HepG2 (cell line): ENCODE results near the gene EEF1AKMT3. TPM values are rescaled to one million over a fixed set of nuclear protein-coding genes. Genes with fewer than 3 reads are reported as not detected.
A peak's percentile ranks its signal among the peaks of the same experiment; 100 is the strongest.

Experiments
- AFF4 ChIP-seq: sonication (generic); formaldehyde crosslinking; IDR thresholded peaks from 2 replicates; pipeline ENCODE4 v1.4.0; 2020; ENCODE audit warnings: missing genetic modification reagents
- ARID5B ChIP-seq: IDR thresholded peaks from 2 replicates; pipeline ENCODE4 v1.4.0; 2020; ENCODE audit warnings: mild to moderate bottlenecking, missing genetic modification reagents
- EEA1 ChIP-seq: sonication (generic); formaldehyde crosslinking; IDR thresholded peaks from 2 replicates; pipeline ENCODE4 v1.5.1; 2020; ENCODE audit warnings: mild to moderate bottlenecking, missing genetic modification reagents, borderline replicate concordance
- FOXO1 ChIP-seq: sonication (generic); formaldehyde crosslinking; IDR thresholded peaks from 2 replicates; pipeline ENCODE4 v1.4.0; 2020; ENCODE audit warnings: missing genetic modification reagents
- HOXA9 ChIP-seq: sonication (generic); formaldehyde crosslinking; IDR thresholded peaks from 2 replicates; pipeline ENCODE4 v1.8.1; 2022; ENCODE audit warnings: missing genetic modification reagents, mild to moderate bottlenecking, moderate library complexity, borderline replicate concordance
- ISL2 ChIP-seq: sonication (generic); formaldehyde crosslinking; IDR thresholded peaks from 2 replicates; pipeline ENCODE4 v1.5.0; 2020; ENCODE audit warnings: missing genetic modification reagents
- KDM5B ChIP-seq: sonication (generic); formaldehyde crosslinking; IDR thresholded peaks from 2 replicates; pipeline ENCODE4 v1.4.0; 2020; ENCODE audit warnings: missing genetic modification reagents, mild to moderate bottlenecking, borderline replicate concordance
- PAF1 ChIP-seq: IDR thresholded peaks from 2 replicates; pipeline ENCODE4 v1.6.1; 2016; ENCODE audit warnings: missing genetic modification reagents, missing compliant biosample characterization
- SP2 ChIP-seq: sonication (generic); formaldehyde crosslinking; IDR thresholded peaks from 2 replicates; pipeline ENCODE4 v1.5.1; 2020; ENCODE audit warnings: mild to moderate bottlenecking, missing genetic modification reagents
- SRSF1 ChIP-seq: fragments of 200-400 bp; formaldehyde crosslinking; optimal IDR thresholded peaks from 2 replicates; pipeline ENCODE3; 2017; ENCODE audit warnings: mild to moderate bottlenecking, low read depth, low read length, moderate library complexity
- THAP11 ChIP-seq: IDR thresholded peaks from 2 replicates; pipeline ENCODE4 v1.6.1; 2016; ENCODE audit warnings: missing biosample characterization, missing genetic modification reagents
- USF2 ChIP-seq, 2 experiments: sonication (generic) in 1 of 2; formaldehyde crosslinking in 1 of 2; IDR thresholded peaks; 2 replicates each; pipeline versions ENCODE4 v1.5.1 to v1.6.1; 2011 to 2020; ENCODE audit warnings: borderline replicate concordance in 1 of 2, low read depth in 1 of 2, low read length in 1 of 2, mild to moderate bottlenecking in 1 of 2, missing genetic modification reagents in 1 of 2, moderate library complexity in 1 of 2
- ZIK1 ChIP-seq: sonication (generic); formaldehyde crosslinking; IDR thresholded peaks from 2 replicates; pipeline ENCODE4 v1.5.0; 2020; ENCODE audit warnings: mild to moderate bottlenecking, low read depth, missing genetic modification reagents, borderline replicate concordance
- ZNF234 ChIP-seq: sonication (generic); formaldehyde crosslinking; conservative IDR thresholded peaks from 2 replicates; pipeline ENCODE4 v1.5.1; 2020; ENCODE audit warnings: mild to moderate bottlenecking, missing genetic modification reagents
- ZNF256 ChIP-seq: sonication (generic); formaldehyde crosslinking; conservative IDR thresholded peaks from 2 replicates; pipeline ENCODE4 v1.4.0; 2020; ENCODE audit warnings: missing genetic modification reagents
- ZNF619 ChIP-seq: sonication (generic); formaldehyde crosslinking; IDR thresholded peaks from 2 replicates; pipeline ENCODE4 v1.4.0; 2020; ENCODE audit warnings: mild to moderate bottlenecking, missing genetic modification reagents
- polyA plus RNA-seq, 8 experiments: library from polyadenylated mRNA; depleted of rRNA in 3 of 8; stranded (reverse) in 7 of 8; unstranded in 1 of 8; fragments of >200 nt; fragmentation: Illumina TruSeq in 4 of 8; extraction: Trizol in 4 of 8; gene quantifications; 2 replicates each; pipeline versions ENCODE4 v1.2.1 to v1.2.3, GENCODE V29; 2011 to 2016; ENCODE audit warnings: low read depth in 4 of 8, missing spikeins in 1 of 8, mixed read lengths in 1 of 8; ENCODE audit not compliant: insufficient read depth in 1 of 8
- total RNA-seq, 5 experiments: library from RNA; depleted of rRNA; stranded (reverse); fragments of >200 nt; fragmentation: Illumina TruSeq; extraction: Trizol; gene quantifications; 2 replicates each; pipeline ENCODE4 v1.2.3, GENCODE V29; 2016; ENCODE audit warnings: low read depth in 1 of 5

Gene EEF1AKMT3
- total and polyA plus RNA-seq, 2 of the 13 experiments (the other 11 are each of a cell fraction or from before 2014, with no cell fraction given), result 4.7 to 11.4 TPM

GRCh38 chr12:57813971-57814772 is 41.8 kb downstream of the EEF1AKMT3 start (continued):
- TF ChIP-seq THAP11 (CRISPR knock-in tag) (peak; percentile 56; the same call in 1 of the 2 replicates), KDM5B (CRISPR knock-in tag) (no peak), PAF1 (no peak), FOXO1 (CRISPR knock-in tag) (0 out of 2 replicates have a peak, but pooled peaks have one; percentile 16), ISL2 (no peak), ZNF619 (CRISPR knock-in tag) (no peak), ZNF234 (CRISPR knock-in tag) (no peak), HOXA9 (CRISPR knock-in tag) (no peak), SRSF1 (no peak), ZNF256 (CRISPR knock-in tag) (no peak), ZIK1 (CRISPR knock-in tag) (no peak), SP2 (CRISPR knock-in tag) (no peak), AFF4 (no peak), USF2 (IDR thresholded peaks at IDR 0.05; ENCODE audit: low read depth, low read length) (no peak), USF2 (CRISPR knock-in tag; IDR thresholded peaks at IDR 0.05; ENCODE audit: borderline replicate concordance) (no peak), ARID5B (CRISPR knock-in tag) (peak; percentile 66), EEA1 (CRISPR knock-in tag) (no peak)
